Measurements from ENCODE around the gene LRRC75A. TPM values are rescaled to one million over a fixed set of nuclear protein-coding genes. Genes with fewer than 3 reads are reported as not detected.

LRRC75A gene
- polyA plus RNA-seq, 1 donor from 2014 or later: 0.53 TPM

GRCh38 chr17:16434662-16435061 is 57.3 kb downstream of the LRRC75A start:
- Histone ChIP-seq H4K20me1 (ENCODE audit: insufficient read depth) (no peaks in the 10 kb centered on the region), H3K9ac (ENCODE audit: low read length) (no peak overlapping the region), H3K4me3 (ENCODE audit: low read length) (no peak overlapping the region), H3K27me3 (ENCODE audit: insufficient read depth, low read depth, low read length) (no peaks in the 10 kb centered on the region), H2AFZ (ENCODE audit: low read depth, low read length) (no peak overlapping the region), H3K36me3 (ENCODE audit: insufficient read depth, low read length) (no peaks in the 10 kb centered on the region), H3K9me2 (ENCODE audit: insufficient read depth, low read length) (no peaks in the 10 kb centered on the region), H3F3A (ENCODE audit: insufficient read depth, low read length, poor library complexity, severe bottlenecking) (no peaks in the 10 kb centered on the region), H3K79me2 (replicated peaks; ENCODE audit: insufficient read depth, low read length) (peaks cover 8% of the 10 kb centered on the region), H3K27ac (ENCODE audit: low read length) (no peak overlapping the region), H3K4me2 (ENCODE audit: low read length) (no peak overlapping the region), H3K9me3 (ENCODE audit: low read length) (no peaks in the 10 kb centered on the region)
- TF ChIP-seq EP300 (conservative IDR thresholded peaks at IDR 0.05; ENCODE audit: poor library complexity, severe bottlenecking) (no peak), TAF1 (IDR thresholded peaks at IDR 0.05; ENCODE audit: low read depth) (no peak), REST (IDR thresholded peaks at IDR 0.05; ENCODE audit: borderline replicate concordance) (no peak), EZH2 (IDR thresholded peaks at IDR 0.05; ENCODE audit: borderline replicate concordance, insufficient read depth, low read length, poor library complexity, severe bottlenecking) (no peak), POLR2AphosphoS5 (IDR thresholded peaks at IDR 0.05) (no peak), RAD21 (conservative IDR thresholded peaks at IDR 0.05) (no peak), CTCF (IDR thresholded peaks at IDR 0.05; ENCODE audit: poor library complexity, severe bottlenecking) (no peak), SMC3 (conservative IDR thresholded peaks at IDR 0.05; ENCODE audit: poor library complexity) (no peak), MXI1 (conservative IDR thresholded peaks at IDR 0.05; ENCODE audit: poor library complexity, severe bottlenecking) (no peak)

GRCh38 chr17:16433514-16433913 is 58.5 kb downstream of the LRRC75A start:
- no peaks in the 10 kb centered on the region for H3K79me2 ChIP-seq (replicated peaks; ENCODE audit: insufficient read depth, low read length)

More at GRCh38 chr17:16433514-16433913, 58.5 kb downstream of the LRRC75A start:
- Histone ChIP-seq H4K20me1 (ENCODE audit: insufficient read depth) (no peaks in the 10 kb centered on the region), H3K9me3 (ENCODE audit: low read length) (no peaks in the 10 kb centered on the region), H3K9me2 (ENCODE audit: insufficient read depth, low read length) (no peaks in the 10 kb centered on the region), H2AFZ (ENCODE audit: low read depth, low read length) (no peak overlapping the region), H3K4me2 (ENCODE audit: low read length) (no peak overlapping the region), H3K4me3 (ENCODE audit: low read length) (no peak overlapping the region), H3K9ac (ENCODE audit: low read length) (no peak overlapping the region), H3K36me3 (ENCODE audit: insufficient read depth, low read length) (no peaks in the 10 kb centered on the region), H3K27me3 (ENCODE audit: insufficient read depth, low read depth, low read length) (no peaks in the 10 kb centered on the region), H3F3A (ENCODE audit: insufficient read depth, low read length, poor library complexity, severe bottlenecking) (no peaks in the 10 kb centered on the region), H3K27ac (ENCODE audit: low read length) (no peak overlapping the region)
- TF ChIP-seq CTCF (IDR thresholded peaks at IDR 0.05; ENCODE audit: poor library complexity, severe bottlenecking) (no peak), SMC3 (conservative IDR thresholded peaks at IDR 0.05; ENCODE audit: poor library complexity) (no peak), EZH2 (IDR thresholded peaks at IDR 0.05; ENCODE audit: borderline replicate concordance, insufficient read depth, low read length, poor library complexity, severe bottlenecking) (no peak), TAF1 (IDR thresholded peaks at IDR 0.05; ENCODE audit: low read depth) (no peak), EP300 (conservative IDR thresholded peaks at IDR 0.05; ENCODE audit: poor library complexity, severe bottlenecking) (no peak), REST (IDR thresholded peaks at IDR 0.05; ENCODE audit: borderline replicate concordance) (no peak), POLR2AphosphoS5 (IDR thresholded peaks at IDR 0.05) (no peak), RAD21 (conservative IDR thresholded peaks at IDR 0.05) (no peak), MXI1 (conservative IDR thresholded peaks at IDR 0.05; ENCODE audit: poor library complexity, severe bottlenecking) (no peak)
